ENCODE data around the gene RASSF3.

DNA sequence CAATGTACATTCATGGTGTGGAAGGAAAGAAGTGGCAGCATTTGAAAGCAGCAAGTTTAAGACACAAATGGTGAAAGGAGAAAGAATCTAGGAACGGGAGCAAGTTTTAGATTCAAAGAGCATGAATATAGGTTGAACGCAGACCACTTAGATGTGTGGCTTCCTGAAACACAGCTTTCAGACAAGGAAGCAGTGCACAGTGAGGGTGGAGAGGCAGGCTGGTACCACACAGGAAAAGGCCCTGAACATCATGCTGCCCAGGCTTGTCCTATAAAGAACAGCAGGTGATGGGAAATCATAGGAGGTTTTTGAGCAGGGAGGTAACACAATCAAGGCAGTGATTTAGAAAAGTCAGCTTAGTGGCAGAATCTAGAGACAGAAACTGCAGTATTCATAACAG, 113.3 kb downstream of the RASSF3 start:
- TF ChIP-seq, protein P1, sequence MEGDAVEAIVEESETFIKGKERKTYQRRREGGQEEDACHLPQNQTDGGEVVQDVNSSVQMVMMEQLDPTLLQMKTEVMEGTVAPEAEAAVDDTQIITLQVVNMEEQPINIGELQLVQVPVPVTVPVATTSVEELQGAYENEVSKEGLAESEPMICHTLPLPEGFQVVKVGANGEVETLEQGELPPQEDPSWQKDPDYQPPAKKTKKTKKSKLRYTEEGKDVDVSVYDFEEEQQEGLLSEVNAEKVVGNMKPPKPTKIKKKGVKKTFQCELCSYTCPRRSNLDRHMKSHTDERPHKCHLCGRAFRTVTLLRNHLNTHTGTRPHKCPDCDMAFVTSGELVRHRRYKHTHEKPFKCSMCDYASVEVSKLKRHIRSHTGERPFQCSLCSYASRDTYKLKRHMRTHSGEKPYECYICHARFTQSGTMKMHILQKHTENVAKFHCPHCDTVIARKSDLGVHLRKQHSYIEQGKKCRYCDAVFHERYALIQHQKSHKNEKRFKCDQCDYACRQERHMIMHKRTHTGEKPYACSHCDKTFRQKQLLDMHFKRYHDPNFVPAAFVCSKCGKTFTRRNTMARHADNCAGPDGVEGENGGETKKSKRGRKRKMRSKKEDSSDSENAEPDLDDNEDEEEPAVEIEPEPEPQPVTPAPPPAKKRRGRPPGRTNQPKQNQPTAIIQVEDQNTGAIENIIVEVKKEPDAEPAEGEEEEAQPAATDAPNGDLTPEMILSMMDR (IDR thresholded peaks at IDR 0.05; ENCODE audit: poor library complexity, severe bottlenecking) = no peak
- TF ChIP-seq, protein P2, sequence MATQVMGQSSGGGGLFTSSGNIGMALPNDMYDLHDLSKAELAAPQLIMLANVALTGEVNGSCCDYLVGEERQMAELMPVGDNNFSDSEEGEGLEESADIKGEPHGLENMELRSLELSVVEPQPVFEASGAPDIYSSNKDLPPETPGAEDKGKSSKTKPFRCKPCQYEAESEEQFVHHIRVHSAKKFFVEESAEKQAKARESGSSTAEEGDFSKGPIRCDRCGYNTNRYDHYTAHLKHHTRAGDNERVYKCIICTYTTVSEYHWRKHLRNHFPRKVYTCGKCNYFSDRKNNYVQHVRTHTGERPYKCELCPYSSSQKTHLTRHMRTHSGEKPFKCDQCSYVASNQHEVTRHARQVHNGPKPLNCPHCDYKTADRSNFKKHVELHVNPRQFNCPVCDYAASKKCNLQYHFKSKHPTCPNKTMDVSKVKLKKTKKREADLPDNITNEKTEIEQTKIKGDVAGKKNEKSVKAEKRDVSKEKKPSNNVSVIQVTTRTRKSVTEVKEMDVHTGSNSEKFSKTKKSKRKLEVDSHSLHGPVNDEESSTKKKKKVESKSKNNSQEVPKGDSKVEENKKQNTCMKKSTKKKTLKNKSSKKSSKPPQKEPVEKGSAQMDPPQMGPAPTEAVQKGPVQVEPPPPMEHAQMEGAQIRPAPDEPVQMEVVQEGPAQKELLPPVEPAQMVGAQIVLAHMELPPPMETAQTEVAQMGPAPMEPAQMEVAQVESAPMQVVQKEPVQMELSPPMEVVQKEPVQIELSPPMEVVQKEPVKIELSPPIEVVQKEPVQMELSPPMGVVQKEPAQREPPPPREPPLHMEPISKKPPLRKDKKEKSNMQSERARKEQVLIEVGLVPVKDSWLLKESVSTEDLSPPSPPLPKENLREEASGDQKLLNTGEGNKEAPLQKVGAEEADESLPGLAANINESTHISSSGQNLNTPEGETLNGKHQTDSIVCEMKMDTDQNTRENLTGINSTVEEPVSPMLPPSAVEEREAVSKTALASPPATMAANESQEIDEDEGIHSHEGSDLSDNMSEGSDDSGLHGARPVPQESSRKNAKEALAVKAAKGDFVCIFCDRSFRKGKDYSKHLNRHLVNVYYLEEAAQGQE (IDR thresholded peaks at IDR 0.05; ENCODE audit: borderline replicate concordance) = no peak
- TF ChIP-seq EZH2 (IDR thresholded peaks at IDR 0.05; ENCODE audit: borderline replicate concordance, insufficient read depth, low read length, poor library complexity, severe bottlenecking) (no peak), POLR2AphosphoS5 (IDR thresholded peaks at IDR 0.05) (no peak), RAD21 (conservative IDR thresholded peaks at IDR 0.05) (no peak), TAF1 (IDR thresholded peaks at IDR 0.05; ENCODE audit: low read depth) (no peak), SMC3 (conservative IDR thresholded peaks at IDR 0.05; ENCODE audit: poor library complexity) (no peak)

Measured in neural cell (in vitro differentiated cells).